Testis (tissue), 3 donors: ENCODE measurements around the gene DECR2. TPM values are rescaled to one million over a fixed set of nuclear protein-coding genes. Genes with fewer than 3 reads are reported as not detected.

Source experiments
- DNase-seq: peaks from one replicate; pipeline ENCODE4 v3.0.0-alpha.2; 2019
- H3K27ac ChIP-seq, 2 donors: fragments of 200-600 bp; sonication (generic); one replicate each; pipeline ENCODE4 v1.5.1; 2019
- H3K27me3 ChIP-seq: fragments of 200-600 bp; sonication (generic); one replicate; pipeline ENCODE4 v1.5.1; 2019
- H3K36me3 ChIP-seq: fragments of 200-600 bp; sonication (generic); one replicate; pipeline ENCODE4 v1.5.1; 2017; ENCODE audit warnings: low read depth; ENCODE audit errors: missing control alignments
- H3K4me1 ChIP-seq: fragments of 200-600 bp; sonication (generic); one replicate; pipeline ENCODE4 v1.5.1; 2019
- H3K4me3 ChIP-seq, 2 donors: fragments of 200-600 bp; sonication (generic); one replicate each; pipeline ENCODE4 v1.5.1; 2017 to 2019
- H3K9me3 ChIP-seq: fragments of 200-600 bp; sonication (generic); one replicate; pipeline ENCODE4 v1.5.1; 2017
- CTCF ChIP-seq, 3 experiments: fragments of 450-650 bp in 2 of 3; fragments of 200-600 bp in 1 of 3; sonication (generic) in 1 of 3; IDR thresholded peaks; one replicate each; pipeline ENCODE4 v1.5.1; 2016 to 2019; ENCODE audit warnings: antibody characterized with exemption in 3 of 3, mild to moderate bottlenecking in 2 of 3, moderate library complexity in 1 of 3
- POLR2A ChIP-seq: fragments of 450-650 bp; IDR thresholded peaks from one replicate; pipeline ENCODE4 v1.6.1; 2017; ENCODE audit warnings: antibody characterized with exemption, mild to moderate bottlenecking, moderate library complexity
- WGBS, 2 donors: methylation state at CpG; one replicate each; pipeline ENCODE4 v1.1.5; 2018; 5-methylcytosine and 5-hydroxymethylcytosine counted together
- intact Hi-C: fragments of 100-400 bp; cut with DNase I; formaldehyde crosslinking; loops from one replicate; pipeline ENCODE4 v1.15.1; 2023; ENCODE audit warnings: low total_unique reads
- polyA plus RNA-seq: library from polyadenylated mRNA; stranded (reverse); fragments of 350-450 nt; fragmentation: Illumina TruSeq; extraction: RNeasy Lipid Tissue Mini Kit (QIAGEN cat#74804); gene quantifications from one replicate; pipeline ENCODE4 v1.2.3, GENCODE V29; 2014; ENCODE audit warnings: low read depth, low replicate concordance; ENCODE audit not compliant: insufficient read depth
- total RNA-seq, 2 donors: library from RNA; depleted of rRNA; stranded (reverse); fragments of >200 nt; gene quantifications; one replicate each; pipeline ENCODE4 v1.2.3, GENCODE V29; 2016

Gene DECR2
- total and polyA plus RNA-seq, 3 donors from 2014 or later = 33.2 to 56.1 (median 52.2) TPM

- 0 to 2% methylated on average over 11 to 68 of the region's 77 CpGs for WGBS, 2 donors
- TF ChIP-seq POLR2A = no peak
- TF ChIP-seq CTCF (IDR thresholded peaks at IDR 0.05) = no peak
- Histone ChIP-seq H3K36me3 (no peaks in the 10 kb centered on the region), H3K4me3 (peak within 1 kb of the TSS; percentile 62 to 76), H3K27ac (peak within 1 kb of the TSS; percentile 91 to 95), H3K27me3 (no peaks in the 10 kb centered on the region), H3K4me1 (peaks cover 36% of the 10 kb centered on the region), H3K9me3 (no peaks in the 10 kb centered on the region)
- intact Hi-C loops = no loop called here
- peak; percentile 92 for DNase-seq
Measured at GRCh38 chr16:425082-425718, 23.5 kb downstream of the DECR2 start, which contains the start of gene RAB11FIP3. Gene RAB11FIP3, plus strand, starts transcription at chr16:425649. Its CDS starts 358 bp downstream, at chr16:426007.

GRCh38 chr16:425740-426114 is 24.0 kb downstream of the DECR2 start:
- no peak for DNase-seq
- H3K4me1 ChIP-seq = peaks cover 36% of the 10 kb centered on the region
- no peak for TF ChIP-seq CTCF (IDR thresholded peaks at IDR 0.05)
- TF ChIP-seq POLR2A = no peak

GRCh38 chr16:426115-426905 is 24.6 kb downstream of the DECR2 start:
- TF ChIP-seq CTCF (IDR thresholded peaks at IDR 0.05) = no peak
- TF ChIP-seq POLR2A = no peak
- intact Hi-C loops = no loop called here
- H3K4me1 ChIP-seq = peaks cover 36% of the 10 kb centered on the region

More at GRCh38 chr16:425740-426114, 24.0 kb downstream of the DECR2 start:
- peak overlapping the region; percentile 62 to 76 for H3K4me3 ChIP-seq
- peak overlapping the region; percentile 91 to 95 for H3K27ac ChIP-seq
- no peaks in the 10 kb centered on the region for H3K36me3 ChIP-seq
- WGBS, 2 donors = 0% methylated on average over 30 of the region's 63 CpGs; no CpG with 5 or more reads in 1 of the 2 donors
- no peaks in the 10 kb centered on the region for H3K27me3 ChIP-seq
- H3K9me3 ChIP-seq = no peaks in the 10 kb centered on the region
- intact Hi-C loops = no loop called here

DNA sequence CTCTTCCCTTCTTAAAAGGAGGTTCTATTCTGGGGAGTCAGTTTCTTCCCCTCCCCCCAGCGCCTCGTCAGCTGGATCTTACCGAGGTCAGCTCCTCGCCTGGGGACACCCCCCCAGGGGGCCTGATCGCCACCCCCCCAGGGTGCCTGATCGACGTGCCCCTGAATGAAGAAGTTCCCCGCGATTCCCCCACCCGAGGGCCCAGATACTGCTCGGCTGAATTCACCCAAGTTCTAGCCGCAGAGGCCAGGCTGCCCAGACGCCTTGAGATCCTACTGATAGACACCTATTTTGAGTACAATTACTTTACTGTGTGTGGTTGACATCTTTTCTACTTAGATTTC is 25.2 kb downstream of the DECR2 start:
- H3K9me3 ChIP-seq = no peaks in the 10 kb centered on the region
- H3K27me3 ChIP-seq = no peaks in the 10 kb centered on the region
- intact Hi-C loops = no loop called here
- no peaks in the 10 kb centered on the region for H3K36me3 ChIP-seq
- peak; percentile 42 for DNase-seq
- WGBS, 2 donors = 4 to 6% methylated on average over 5 to 13 of the region's 13 CpGs
- H3K4me3 ChIP-seq = peak overlapping the region; percentile 62 to 71
- peak overlapping the region; percentile 62 to 95 for H3K27ac ChIP-seq
- no peak for TF ChIP-seq POLR2A
- TF ChIP-seq CTCF (IDR thresholded peaks at IDR 0.05) = no peak
- peaks cover 36% of the 10 kb centered on the region for H3K4me1 ChIP-seq

More at GRCh38 chr16:426115-426905, 24.6 kb downstream of the DECR2 start:
- Histone ChIP-seq H3K36me3 (no peaks in the 10 kb centered on the region), H3K9me3 (no peaks in the 10 kb centered on the region), H3K27me3 (no peaks in the 10 kb centered on the region), H3K4me3 (peak overlapping the region; percentile 62 to 71), H3K27ac (peak overlapping the region; percentile 62 to 95)
- no peak for DNase-seq
- WGBS, 2 donors = 0 to 1% methylated on average over 9 to 86 of the region's 97 CpGs
